Loucy (cell line): ENCODE results near the gene KLF16.

Experiments used
- H2AFZ ChIP-seq: fragments of 200-600 bp; sonication (generic); 2 replicates; pipeline ENCODE4 v1.6.0; 2016; ENCODE audit warnings: antibody characterized with exemption, mild to moderate bottlenecking, low read length, moderate library complexity
- H3F3A ChIP-seq: fragments of 200-600 bp; 2 replicates; pipeline ENCODE4 v1.6.0; 2016; ENCODE audit warnings: antibody characterized with exemption, low read depth, mild to moderate bottlenecking
- H3K27me3 ChIP-seq: fragments of 200-600 bp; sonication (generic); 2 replicates; pipeline ENCODE4 v1.6.1; 2014; ENCODE audit warnings: low read length, mild to moderate bottlenecking; ENCODE audit not compliant: insufficient read depth, poor library complexity, severe bottlenecking
- H3K36me3 ChIP-seq: fragments of 200-600 bp; sonication (generic); 2 replicates; pipeline ENCODE4 v1.6.1; 2016; ENCODE audit warnings: low read length; ENCODE audit not compliant: insufficient read depth
- H3K4me1 ChIP-seq: fragments of 200-600 bp; sonication (generic); 2 replicates; pipeline ENCODE4 v1.5.1; 2014; ENCODE audit warnings: low read length, mild to moderate bottlenecking; ENCODE audit not compliant: insufficient read depth, poor library complexity, severe bottlenecking
- H3K4me2 ChIP-seq: fragments of 200-600 bp; sonication (generic); 2 replicates; pipeline ENCODE4 v1.6.0; 2014; ENCODE audit warnings: antibody characterized with exemption, low read length, low read depth, mild to moderate bottlenecking; ENCODE audit not compliant: poor library complexity, severe bottlenecking
- H3K4me3 ChIP-seq: fragments of 200-600 bp; sonication (generic); 2 replicates; pipeline ENCODE4 v1.5.1; 2014; ENCODE audit warnings: low read length, mild to moderate bottlenecking, mixed read lengths; ENCODE audit not compliant: poor library complexity, severe bottlenecking
- H3K79me2 ChIP-seq: fragments of 200-600 bp; sonication (generic); 2 replicates; pipeline ENCODE4 v1.6.1; 2014; ENCODE audit warnings: low read length; ENCODE audit not compliant: insufficient read depth
- H3K9ac ChIP-seq: fragments of 200-600 bp; sonication (generic); 2 replicates; pipeline ENCODE4 v1.6.0; 2014; ENCODE audit warnings: mild to moderate bottlenecking, low read depth, low read length, moderate library complexity; ENCODE audit not compliant: poor library complexity, severe bottlenecking
- H3K9me2 ChIP-seq: fragments of 200-600 bp; sonication (generic); replicated peaks from 2 replicates; pipeline ENCODE4 v1.6.1; 2016; ENCODE audit warnings: low read depth, low read length, mixed read lengths
- H3K9me3 ChIP-seq: fragments of 200-600 bp; sonication (generic); 2 replicates; pipeline ENCODE4 v1.6.1; 2014; ENCODE audit warnings: mild to moderate bottlenecking, antibody characterized with exemption, low read length, low read depth; ENCODE audit not compliant: insufficient read depth
- H4K20me1 ChIP-seq: fragments of 200-600 bp; sonication (generic); 2 replicates; pipeline ENCODE4 v1.6.0; 2014; ENCODE audit warnings: antibody characterized with exemption, low read length, mild to moderate bottlenecking; ENCODE audit not compliant: insufficient read depth, poor library complexity, severe bottlenecking
- CTCF ChIP-seq: fragments of 200-600 bp; sonication (generic); conservative IDR thresholded peaks from 2 replicates; pipeline ENCODE4 v1.5.1; 2014; ENCODE audit warnings: mild to moderate bottlenecking, antibody characterized with exemption, low read length
- EZH2phosphoT487 ChIP-seq: fragments of 200-600 bp; IDR thresholded peaks from 2 replicates; pipeline ENCODE4 v1.6.1; 2018; ENCODE audit warnings: antibody characterized with exemption, mild to moderate bottlenecking, moderate library complexity, borderline replicate concordance

Gene KLF16

GRCh38 chr19:1841209-1841924 lies 22.0 kb downstream of the KLF16 start:
- H2AFZ ChIP-seq, result no peak overlapping the region
- no peaks in the 10 kb centered on the region for H3K9me3 ChIP-seq
- no peaks in the 10 kb centered on the region for H3K9me2 ChIP-seq
- no peaks in the 10 kb centered on the region for H3K27me3 ChIP-seq
- no peaks in the 10 kb centered on the region for H3K36me3 ChIP-seq
- H4K20me1 ChIP-seq, result peaks cover 56% of the 10 kb centered on the region
- peaks cover 89% of the 10 kb centered on the region for H3K79me2 ChIP-seq
- no peak overlapping the region for H3K9ac ChIP-seq
- no peak overlapping the region for H3K4me3 ChIP-seq
- TF ChIP-seq EZH2phosphoT487 (no peak), CTCF (no peak)
- H3F3A ChIP-seq, result no peaks in the 10 kb centered on the region
- H3K4me2 ChIP-seq, result no peak overlapping the region
- peaks cover 5% of the 10 kb centered on the region for H3K4me1 ChIP-seq

GRCh38 chr19:1840541-1841115 lies 22.8 kb downstream of the KLF16 start:
- TF ChIP-seq EZH2phosphoT487, result no peak
- no peak for TF ChIP-seq CTCF
- Histone ChIP-seq H3K27me3 (no peaks in the 10 kb centered on the region), H2AFZ (no peak overlapping the region), H3K36me3 (no peaks in the 10 kb centered on the region), H3K4me2 (no peak overlapping the region), H4K20me1 (peaks cover 48% of the 10 kb centered on the region), H3K9me3 (no peaks in the 10 kb centered on the region), H3K4me1 (no peaks in the 10 kb centered on the region), H3K79me2 (peaks cover 89% of the 10 kb centered on the region), H3K4me3 (no peak overlapping the region), H3K9ac (no peak overlapping the region), H3F3A (no peaks in the 10 kb centered on the region), H3K9me2 (no peaks in the 10 kb centered on the region)

- TF ChIP-seq EZH2phosphoT487 (no peak), CTCF (no peak)
- Histone ChIP-seq H3K9me3 (no peaks in the 10 kb centered on the region), H3K9me2 (no peaks in the 10 kb centered on the region), H3K36me3 (no peaks in the 10 kb centered on the region), H3K4me2 (no peak overlapping the region), H3K27me3 (no peaks in the 10 kb centered on the region), H2AFZ (no peak overlapping the region), H3K4me1 (no peaks in the 10 kb centered on the region), H3K9ac (no peak overlapping the region), H4K20me1 (peaks cover 46% of the 10 kb centered on the region), H3K79me2 (peaks cover 85% of the 10 kb centered on the region; the same call in 1 of the 2 replicates), H3F3A (no peaks in the 10 kb centered on the region), H3K4me3 (no peak overlapping the region)
Observed at GRCh38 chr19:1839658-1840540, 23.5 kb downstream of the KLF16 start.
